Testis (tissue), 2 donors: Measurements from ENCODE around the gene BAD.

ENCODE experiments used
- POLR2A ChIP-seq: fragments of 450-650 bp; IDR thresholded peaks from one replicate; pipeline ENCODE4 v1.6.1; 2017; ENCODE audit warnings: antibody characterized with exemption, mild to moderate bottlenecking, moderate library complexity
- TF ChIP-seq, protein P1 (sequence below), 3 experiments: fragments of 450-650 bp in 2 of 3; fragments of 200-600 bp in 1 of 3; sonication (generic) in 1 of 3; IDR thresholded peaks; one replicate each; pipeline ENCODE4 v1.5.1; 2016 to 2019; ENCODE audit warnings: antibody characterized with exemption in 3 of 3, mild to moderate bottlenecking in 2 of 3, moderate library complexity in 1 of 3

DNA sequence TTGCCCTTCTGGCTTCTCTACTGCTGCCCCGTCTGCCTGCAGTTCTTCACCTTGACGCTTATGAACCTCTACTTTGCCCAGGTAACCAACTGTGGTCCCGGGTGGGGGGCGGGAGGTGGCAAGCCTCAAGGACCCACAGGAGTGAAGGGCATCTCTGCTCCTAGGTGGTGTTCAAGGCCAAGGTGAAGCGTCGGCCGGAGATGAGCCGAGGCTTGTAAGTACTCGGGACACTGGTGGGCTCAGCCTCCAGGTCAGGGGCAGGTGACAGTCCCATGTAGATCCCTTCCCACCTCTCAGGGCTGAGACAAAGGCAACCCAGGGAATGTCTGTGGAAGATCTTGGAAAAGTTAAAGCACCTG, 2.3 kb upstream of the BAD start:
- TF ChIP-seq, protein P1, sequence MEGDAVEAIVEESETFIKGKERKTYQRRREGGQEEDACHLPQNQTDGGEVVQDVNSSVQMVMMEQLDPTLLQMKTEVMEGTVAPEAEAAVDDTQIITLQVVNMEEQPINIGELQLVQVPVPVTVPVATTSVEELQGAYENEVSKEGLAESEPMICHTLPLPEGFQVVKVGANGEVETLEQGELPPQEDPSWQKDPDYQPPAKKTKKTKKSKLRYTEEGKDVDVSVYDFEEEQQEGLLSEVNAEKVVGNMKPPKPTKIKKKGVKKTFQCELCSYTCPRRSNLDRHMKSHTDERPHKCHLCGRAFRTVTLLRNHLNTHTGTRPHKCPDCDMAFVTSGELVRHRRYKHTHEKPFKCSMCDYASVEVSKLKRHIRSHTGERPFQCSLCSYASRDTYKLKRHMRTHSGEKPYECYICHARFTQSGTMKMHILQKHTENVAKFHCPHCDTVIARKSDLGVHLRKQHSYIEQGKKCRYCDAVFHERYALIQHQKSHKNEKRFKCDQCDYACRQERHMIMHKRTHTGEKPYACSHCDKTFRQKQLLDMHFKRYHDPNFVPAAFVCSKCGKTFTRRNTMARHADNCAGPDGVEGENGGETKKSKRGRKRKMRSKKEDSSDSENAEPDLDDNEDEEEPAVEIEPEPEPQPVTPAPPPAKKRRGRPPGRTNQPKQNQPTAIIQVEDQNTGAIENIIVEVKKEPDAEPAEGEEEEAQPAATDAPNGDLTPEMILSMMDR (IDR thresholded peaks at IDR 0.05): no peak
- TF ChIP-seq POLR2A: no peak
